Activated CD8-positive, alpha-beta memory T cell treated with anti-CD3 and anti-CD28 coated beads for 24 hours (primary cell): ENCODE data around the gene DNASE1L2.

ENCODE experiments used
- DNase-seq: peaks from one replicate; pipeline ENCODE4 v3.0.0-alpha.2; 2020

The DNASE1L2 gene

GRCh38 chr16:2271848-2272461 is 35.7 kb downstream of the DNASE1L2 start:
- DNase-seq, result no peak

DNA sequence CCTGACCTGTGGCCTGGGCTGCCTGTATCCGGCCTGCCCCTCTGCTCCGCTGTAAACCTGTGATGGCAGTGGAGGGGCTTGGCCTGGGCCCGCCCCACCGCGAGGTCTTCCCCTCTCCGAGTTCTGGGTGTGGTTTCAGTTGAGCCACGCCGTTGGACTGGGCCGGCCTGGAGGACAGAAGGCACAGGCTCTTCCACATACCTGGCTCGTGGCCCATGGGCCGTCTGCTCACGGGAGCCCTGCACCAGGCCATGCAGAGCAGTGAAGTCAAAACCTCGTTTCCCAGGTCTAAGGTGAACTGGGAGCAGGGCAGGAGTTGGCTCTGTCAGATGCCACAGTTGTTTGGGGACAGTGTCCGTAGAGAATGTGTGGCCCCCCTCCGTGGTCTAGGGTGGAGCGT is 37.2 kb downstream of the DNASE1L2 start:
- no peak for DNase-seq

DNA sequence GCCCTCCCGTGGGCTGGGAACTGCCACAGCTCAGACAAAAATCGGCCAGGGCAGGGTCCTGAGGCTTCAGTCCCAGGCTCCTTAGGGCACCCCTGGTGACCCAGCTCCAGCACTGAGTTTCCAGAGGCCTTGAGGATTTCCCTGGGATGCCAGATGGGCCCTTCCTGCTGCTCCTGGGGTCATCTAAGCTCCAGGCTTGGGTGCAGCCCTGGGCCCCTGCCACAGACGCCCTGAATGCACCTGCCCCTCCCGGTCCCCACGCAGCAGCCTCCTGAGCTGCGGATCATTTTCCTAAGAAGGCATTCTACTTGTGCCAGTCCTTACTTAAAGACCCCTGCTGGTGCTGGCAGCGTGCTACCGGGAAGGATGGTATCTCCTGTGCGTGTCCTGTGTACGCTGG is 37.7 kb downstream of the DNASE1L2 start:
- DNase-seq, result no peak

DNA sequence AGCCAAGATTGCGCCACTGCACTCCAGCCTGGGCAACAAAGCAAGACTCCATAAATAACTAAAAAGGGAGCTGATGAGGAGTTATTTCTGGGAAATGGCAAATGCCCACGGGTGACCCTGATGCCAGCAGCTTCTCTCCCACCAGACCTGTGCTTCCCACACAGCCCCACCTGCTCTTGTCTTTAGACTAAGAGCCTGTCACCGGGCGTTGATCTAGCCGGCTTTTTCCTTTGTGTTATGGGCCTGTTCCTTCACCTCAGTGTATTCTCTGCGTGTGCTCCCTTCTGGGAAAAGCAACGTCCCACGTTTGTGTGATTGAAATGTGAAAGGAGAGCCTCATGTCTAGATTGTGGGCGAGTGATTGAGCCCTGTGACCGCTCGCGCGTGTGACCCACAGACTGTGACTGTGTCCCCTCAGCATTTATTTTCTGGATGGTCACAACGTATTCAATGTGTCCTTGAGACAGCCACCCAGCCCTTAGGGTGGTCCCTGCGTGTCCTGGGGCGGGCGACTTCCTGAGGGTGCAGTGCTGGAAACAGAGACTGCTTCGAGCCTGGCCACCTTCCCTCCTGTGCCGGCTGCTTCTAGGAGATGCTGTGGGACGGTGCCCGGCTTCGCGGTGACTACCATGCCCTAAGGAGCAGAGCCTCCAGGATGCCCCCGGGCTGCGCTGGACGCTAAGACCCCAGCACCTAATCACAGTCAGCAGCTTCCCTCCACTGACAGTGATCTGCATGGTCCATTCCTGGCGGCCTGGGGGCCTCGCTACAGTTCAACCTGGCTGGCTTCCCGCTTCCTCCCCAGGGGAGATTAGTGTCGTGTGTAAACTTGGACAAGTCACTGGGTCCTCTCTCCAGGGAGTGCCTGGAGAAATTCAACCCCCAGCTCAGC is 39.5 kb downstream of the DNASE1L2 start:
- DNase-seq, result no peak

DNA sequence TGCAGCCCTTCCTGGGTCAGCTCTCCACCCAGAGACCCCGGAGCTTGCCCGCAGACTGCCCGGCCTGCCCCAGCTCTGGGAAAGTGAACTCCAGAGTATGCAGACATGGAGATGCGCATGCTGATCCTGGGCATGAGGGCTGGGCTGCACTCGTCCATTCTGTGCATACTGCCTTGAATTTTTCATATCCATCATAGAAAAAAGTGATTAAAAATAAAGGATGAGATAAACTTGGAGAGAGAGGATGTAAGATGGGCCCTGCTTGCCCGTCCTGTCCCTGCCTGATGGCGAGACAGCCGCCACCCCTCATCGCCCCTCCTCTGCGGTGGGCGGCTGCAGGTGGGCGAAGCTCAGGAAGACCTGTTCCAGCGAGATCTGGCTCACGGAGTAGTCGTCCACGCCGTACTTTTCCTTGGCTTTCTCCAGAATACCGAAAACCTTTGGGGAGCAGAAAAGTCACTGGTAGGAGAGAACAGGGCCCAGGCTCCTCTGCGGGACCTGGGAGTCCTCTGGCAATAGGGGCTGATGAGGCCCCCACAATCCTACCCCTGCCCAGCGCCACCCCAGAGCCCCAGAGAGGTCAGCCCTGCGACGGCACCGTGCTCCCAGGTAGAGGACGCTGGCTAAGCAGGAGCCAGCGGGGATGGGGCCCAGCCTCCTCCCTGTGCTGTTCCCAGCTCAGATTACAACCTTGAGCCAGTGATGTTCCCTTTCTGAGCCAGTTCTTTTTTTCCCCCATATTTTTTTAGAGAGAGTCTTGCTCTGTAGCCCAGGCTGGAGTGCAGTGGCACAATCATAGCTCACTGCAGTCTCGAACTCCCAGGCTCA is 40.3 kb downstream of the DNASE1L2 start:
- DNase-seq, result no peak

DNA sequence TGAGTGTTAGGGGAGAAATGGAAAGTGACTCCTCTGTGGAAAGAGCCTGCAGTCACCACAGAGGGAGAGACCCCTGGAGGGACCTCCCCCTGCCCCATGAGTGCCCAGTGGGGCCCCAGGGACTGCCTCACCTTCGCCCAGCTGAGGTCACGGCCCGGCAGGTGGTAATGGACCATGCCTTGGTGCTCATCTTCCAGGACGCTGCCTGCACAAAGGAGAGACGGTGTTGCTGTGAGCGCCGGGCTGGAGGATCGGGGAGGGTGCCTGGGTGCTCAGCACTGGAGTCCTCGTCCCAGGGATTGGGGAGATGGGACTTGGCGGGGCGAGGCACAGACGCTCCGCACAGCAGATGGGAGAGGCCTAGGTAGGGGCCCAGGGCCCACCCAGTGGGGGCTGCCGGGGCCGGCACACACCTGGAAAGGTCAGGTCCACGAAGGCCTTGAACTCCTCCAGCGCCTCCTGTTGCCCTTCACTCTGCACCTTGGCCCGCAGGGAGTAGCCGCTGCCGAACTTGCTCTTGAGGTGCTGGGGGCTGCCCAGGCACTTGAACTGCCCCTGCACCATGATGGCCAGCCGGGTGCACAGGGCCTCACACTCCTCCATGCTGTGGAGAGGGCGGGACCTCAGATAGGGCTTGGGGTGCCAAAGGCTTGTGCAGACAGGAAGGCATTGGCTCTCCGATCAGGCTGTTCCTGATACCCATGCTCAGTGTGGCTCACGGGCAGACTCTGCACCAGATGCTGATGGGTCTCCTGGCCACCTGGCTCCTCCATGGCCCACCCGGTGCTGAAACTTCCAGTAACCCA is 41.4 kb downstream of the DNASE1L2 start:
- no peak for DNase-seq

GRCh38 chr16:2278272-2278608 is 42.0 kb downstream of the DNASE1L2 start:
- DNase-seq, result no peak

DNA sequence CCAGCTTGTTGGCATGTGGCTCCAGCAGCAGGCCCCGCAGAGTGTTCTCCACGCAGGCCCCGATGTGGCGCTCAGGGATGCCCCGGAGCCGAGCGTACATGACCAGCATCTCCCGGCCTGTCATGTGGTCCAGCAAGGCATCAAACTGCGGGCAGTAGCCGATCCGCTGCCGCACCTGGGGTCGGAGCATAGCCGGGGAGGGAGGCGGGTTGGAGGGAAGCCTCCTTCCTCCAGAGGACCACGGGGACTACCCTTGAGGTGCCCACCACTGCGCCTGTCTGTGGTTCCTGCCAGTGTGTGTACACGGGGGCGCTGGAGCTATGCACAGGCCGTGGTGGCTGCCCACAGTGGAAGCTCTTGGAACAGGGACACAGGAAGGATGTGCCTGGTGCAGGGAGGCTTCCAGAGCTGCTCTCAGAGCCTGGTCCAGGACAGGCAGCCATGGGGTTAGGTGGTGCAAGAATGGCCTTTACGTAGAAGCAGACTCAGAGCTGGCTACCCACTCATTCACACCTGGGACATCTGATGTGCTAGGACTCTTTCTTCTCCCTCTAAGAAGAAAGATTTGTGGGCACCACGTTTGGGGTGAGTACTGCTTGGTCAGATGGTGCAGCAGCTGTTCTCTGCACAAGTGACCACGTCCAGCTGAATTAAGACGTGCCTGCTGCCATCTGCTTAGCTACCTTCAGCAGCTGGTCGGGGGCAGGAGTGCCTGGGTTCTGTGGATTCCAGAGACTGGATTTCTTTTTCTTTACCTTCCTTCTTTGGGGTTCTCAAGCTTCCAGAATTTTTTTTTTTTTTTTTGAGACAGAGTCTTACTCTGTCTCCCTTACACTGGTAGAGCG is 42.9 kb downstream of the DNASE1L2 start:
- no peak for DNase-seq

- no peak for DNase-seq
These were observed 44.2 kb downstream of the DNASE1L2 start for GRCh38 chr16:2280461-2280860.

DNA sequence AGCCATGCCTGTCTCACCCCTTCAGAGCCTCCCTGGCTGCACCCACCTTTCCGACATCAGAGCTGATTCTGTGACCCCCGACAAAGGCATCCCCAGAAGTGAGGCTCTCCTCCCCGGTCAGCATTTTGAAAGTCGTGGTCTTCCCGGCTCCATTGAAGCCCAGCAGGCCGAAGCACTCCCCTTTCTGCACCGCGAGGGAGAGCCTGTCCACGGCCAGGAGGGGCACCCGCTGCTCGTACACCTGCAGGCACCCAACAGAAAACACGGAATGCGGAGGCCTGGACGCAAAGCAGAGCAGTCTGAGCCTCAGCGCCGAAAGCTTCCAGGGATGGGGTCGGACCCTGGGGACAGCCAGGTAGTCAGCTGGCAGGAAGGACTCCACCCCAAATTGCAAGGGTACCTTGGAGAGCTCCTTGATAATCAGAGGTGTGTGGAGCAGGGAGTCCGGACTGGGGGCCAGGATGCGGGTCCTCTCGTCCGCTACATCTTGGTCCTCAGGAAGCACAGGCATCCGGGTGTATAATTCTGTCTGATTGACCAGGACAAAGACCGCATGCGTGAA is 44.8 kb downstream of the DNASE1L2 start:
- no peak for DNase-seq

- DNase-seq, result no peak
These were observed 46.0 kb downstream of the DNASE1L2 start for GRCh38 chr16:2282262-2282661.

- no peak for DNase-seq
These were observed 46.8 kb downstream of the DNASE1L2 start for GRCh38 chr16:2282866-2283555.

GRCh38 chr16:2284001-2284770 is 47.9 kb downstream of the DNASE1L2 start:
- DNase-seq, result no peak

GRCh38 chr16:2284797-2285576 is 48.7 kb downstream of the DNASE1L2 start:
- DNase-seq, result no peak

DNA sequence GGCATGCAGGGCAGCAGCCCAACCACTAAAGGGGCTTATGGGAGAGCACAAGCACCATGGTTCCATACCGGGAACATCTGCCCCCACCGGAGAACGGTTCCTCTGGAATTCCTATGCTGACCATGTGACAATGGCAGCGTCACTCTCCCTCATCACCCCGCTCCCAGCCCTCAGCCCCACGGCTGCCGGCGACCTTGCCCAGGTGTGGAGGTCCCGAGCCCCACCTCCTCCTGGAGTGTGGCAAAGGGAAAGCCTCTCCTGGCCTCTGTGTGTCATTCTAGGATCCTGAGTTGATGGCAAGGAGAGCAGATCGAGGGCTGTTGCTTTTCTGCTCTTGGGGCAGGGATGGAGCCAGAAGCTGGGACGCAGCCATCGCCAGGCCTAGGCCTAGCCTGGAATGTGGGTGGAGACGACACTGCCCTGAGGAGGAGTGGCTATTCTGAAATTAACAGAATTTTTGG is 49.5 kb downstream of the DNASE1L2 start:
- no peak for DNase-seq

DNA sequence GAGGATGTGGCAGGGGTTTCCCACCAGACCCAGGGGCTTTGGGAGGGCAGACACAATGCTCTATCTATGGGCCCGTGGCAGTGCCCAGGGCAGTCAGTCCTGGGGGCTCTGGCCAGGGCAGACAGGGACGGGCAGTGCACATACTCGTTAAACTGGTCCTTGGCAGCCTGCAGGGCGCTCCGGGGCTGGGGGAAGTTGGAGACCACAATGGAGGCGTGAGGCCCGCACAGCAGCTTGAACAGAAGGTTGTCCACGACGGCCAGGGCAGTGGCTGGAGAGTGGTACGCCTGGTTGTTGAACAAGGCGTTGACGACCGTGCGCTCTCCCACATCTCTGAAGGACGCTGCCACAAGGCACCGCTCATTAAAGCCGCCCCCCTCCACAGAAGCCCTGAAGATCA is 50.3 kb downstream of the DNASE1L2 start:
- DNase-seq, result no peak

DNA sequence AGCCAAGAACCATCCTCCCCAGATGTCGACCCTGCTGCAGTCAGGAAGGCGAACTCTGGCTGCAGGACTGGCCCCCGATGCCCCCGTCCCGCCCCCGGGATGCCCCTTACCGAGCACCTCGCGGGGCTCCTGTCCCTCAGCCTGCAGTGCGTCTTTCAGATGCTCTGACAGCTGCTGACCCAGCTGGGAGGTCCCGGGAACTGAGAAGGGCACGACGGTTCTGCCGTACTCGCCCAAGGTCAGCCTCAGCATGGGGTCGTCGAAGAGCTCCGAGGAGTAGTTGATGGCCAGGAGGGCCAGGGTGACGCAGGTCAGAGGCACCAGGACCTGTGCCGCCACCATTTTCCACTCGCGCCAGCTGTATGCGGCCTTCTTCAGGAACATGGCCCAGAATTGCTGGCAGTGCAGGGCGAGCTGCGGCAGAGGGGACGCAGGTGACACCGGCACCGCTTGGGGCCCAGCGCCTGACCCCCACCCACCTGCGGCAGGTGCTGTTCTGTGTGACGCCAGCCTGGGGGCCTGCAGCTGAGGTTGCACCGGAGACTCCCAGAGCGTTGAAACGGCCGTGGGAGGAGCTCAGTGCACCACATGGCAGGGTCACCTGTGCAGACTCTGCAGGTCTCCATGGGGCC is 51.8 kb downstream of the DNASE1L2 start:
- DNase-seq, result no peak
